ENCODE results near the gene SLC26A4.

The SLC26A4 gene

DNA sequence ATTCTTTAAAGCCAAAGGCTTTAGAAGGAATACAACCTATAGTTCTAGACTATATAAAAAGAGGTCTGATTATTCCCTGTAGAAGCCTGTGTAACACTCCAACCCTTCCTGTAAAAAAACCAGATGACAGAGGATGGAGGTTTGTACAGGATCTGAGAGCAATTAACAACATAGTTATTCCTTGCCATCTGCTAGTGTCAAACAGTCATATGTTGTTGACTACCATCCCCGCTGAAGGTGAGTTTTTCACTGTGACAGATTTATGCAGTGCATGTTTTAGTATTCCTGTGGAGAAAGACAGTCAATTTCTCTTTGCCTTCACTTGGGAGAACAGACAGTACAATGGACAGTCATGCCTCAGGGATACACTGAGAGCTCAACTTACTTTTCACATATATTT lies 19.0 kb upstream of the SLC26A4 start:
- FAIRE-seq = no peak
- TF ChIP-seq, protein P1, sequence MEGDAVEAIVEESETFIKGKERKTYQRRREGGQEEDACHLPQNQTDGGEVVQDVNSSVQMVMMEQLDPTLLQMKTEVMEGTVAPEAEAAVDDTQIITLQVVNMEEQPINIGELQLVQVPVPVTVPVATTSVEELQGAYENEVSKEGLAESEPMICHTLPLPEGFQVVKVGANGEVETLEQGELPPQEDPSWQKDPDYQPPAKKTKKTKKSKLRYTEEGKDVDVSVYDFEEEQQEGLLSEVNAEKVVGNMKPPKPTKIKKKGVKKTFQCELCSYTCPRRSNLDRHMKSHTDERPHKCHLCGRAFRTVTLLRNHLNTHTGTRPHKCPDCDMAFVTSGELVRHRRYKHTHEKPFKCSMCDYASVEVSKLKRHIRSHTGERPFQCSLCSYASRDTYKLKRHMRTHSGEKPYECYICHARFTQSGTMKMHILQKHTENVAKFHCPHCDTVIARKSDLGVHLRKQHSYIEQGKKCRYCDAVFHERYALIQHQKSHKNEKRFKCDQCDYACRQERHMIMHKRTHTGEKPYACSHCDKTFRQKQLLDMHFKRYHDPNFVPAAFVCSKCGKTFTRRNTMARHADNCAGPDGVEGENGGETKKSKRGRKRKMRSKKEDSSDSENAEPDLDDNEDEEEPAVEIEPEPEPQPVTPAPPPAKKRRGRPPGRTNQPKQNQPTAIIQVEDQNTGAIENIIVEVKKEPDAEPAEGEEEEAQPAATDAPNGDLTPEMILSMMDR (IDR thresholded peaks at IDR 0.05; ENCODE audit: insufficient read depth, missing control alignments) = no peak
- no peak for DNase-seq (ENCODE audit: insufficient read length, low spot score)

DNA sequence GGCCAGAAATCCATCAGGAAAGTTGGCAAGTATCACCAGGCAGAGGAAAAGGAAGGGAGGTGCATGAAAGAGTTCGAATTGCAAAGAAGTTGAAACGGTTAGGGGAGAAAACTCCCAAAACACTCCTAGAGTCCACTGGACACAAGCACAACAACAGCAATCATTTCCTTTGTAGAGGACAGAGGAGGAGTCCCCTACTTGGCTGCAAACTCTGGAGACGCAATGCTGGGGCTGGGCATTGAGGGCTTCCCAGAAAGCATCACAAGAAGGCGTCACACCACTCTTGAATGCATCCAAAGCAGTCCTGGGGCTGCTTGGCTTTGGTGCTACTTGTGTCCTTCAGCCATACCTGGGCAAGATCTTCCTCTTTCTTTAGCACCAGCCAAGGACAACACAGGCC lies 18.1 kb upstream of the SLC26A4 start:
- DNase-seq (ENCODE audit: insufficient read length, low spot score) = no peak
- TF ChIP-seq, protein P1 (IDR thresholded peaks at IDR 0.05; ENCODE audit: insufficient read depth, missing control alignments) = no peak
- FAIRE-seq = no peak

DNA sequence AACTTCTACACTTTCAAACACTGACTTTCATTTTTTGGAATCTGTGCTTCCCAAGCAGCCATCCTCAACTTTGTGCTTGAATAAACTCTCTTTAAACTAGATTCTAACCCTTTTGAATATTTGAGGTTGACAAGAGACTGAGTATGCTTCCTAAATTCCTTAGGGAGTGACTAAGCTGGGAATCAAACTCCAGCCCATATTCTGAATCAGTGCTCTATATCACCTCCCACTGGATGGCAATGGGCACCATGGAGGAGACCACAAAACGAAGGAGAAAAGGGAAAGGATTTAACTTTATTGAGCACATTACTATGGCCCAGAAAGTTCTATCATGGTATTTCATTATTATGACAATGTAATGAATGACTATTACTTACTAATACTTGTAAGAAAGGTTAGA lies 17.2 kb upstream of the SLC26A4 start:
- DNase-seq (ENCODE audit: insufficient read length, low spot score) = no peak
- FAIRE-seq = no peak
- TF ChIP-seq, protein P1 (IDR thresholded peaks at IDR 0.05; ENCODE audit: insufficient read depth, missing control alignments) = no peak

DNA sequence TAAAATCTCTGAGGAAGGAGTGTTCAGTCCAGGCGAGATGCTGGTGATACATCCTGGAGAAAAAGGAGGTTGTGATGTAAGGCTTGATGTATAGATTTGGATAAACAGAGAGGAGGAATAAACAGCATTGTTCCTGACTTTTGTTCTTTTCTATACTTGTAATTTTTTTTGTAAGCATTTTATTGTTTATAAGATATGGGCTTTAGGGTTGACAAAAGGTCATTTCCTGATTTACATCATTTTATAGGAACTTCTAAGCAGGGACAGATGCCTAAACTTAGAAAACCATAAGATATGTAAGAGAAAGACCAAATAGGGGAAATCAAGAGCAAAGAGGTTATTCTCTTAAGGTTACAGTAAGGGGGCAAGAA lies 16.7 kb upstream of the SLC26A4 start:
- DNase-seq (ENCODE audit: insufficient read length, low spot score) (no peak), FAIRE-seq (no peak)
- TF ChIP-seq, protein P1 (IDR thresholded peaks at IDR 0.05; ENCODE audit: insufficient read depth, missing control alignments) = no peak

DNA sequence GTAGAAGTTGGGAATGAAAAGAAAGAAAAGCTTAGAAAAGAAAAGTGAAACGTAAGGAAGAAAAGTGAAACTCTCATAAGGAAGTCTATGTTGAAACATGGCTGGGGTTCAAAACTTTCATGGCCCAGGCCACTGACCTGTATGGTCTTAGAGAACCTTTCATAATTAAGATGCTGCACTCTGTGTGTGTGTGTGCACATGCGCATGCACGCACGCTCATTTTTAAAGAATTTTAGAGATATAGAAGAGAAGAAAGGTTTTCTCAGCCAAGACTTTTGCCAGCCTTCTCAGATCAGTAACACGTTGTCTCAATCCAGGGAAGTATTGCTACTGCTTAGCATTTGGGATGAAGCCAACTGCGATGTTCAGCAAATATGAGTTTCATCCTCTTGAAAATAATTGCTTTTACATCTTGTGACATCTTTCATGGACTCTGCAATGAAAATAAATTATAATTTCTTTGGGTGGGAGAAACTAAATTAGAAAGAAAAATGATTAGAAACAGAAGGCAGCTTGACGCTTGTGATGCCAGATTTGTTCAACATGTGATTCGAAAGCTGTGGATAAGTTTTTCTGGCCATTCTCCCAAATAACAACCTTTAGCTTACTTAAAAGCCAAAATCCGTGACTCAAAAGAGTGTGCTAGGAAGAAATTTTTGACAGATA lies 16.2 kb upstream of the SLC26A4 start:
- DNase-seq (ENCODE audit: insufficient read length, low spot score) (no peak), FAIRE-seq (no peak)
- TF ChIP-seq, protein P1 (IDR thresholded peaks at IDR 0.05; ENCODE audit: insufficient read depth, missing control alignments) = no peak

DNA sequence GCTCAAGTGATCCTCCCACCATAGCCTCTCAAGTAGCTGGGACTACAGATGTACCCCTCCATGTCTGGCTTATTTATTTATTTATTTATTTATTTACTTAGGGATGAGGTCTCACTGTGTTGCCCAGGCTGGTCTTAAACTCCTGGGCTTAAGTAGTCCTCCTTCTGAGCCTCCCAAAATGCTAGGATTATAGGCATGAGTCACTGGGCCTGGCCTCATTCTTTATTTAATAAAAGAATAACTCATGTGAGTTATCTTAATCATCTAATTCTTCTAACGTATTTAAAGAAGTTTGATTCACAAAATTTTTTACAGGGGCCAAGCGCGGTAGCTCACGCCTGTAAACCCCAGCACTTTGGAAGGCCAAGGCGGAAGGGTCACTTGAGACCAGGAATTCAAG lies 8.0 kb upstream of the SLC26A4 start:
- no peak for FAIRE-seq
- TF ChIP-seq, protein P1 (IDR thresholded peaks at IDR 0.05; ENCODE audit: insufficient read depth, missing control alignments) = no peak
- DNase-seq (ENCODE audit: insufficient read length, low spot score) = no peak

DNA sequence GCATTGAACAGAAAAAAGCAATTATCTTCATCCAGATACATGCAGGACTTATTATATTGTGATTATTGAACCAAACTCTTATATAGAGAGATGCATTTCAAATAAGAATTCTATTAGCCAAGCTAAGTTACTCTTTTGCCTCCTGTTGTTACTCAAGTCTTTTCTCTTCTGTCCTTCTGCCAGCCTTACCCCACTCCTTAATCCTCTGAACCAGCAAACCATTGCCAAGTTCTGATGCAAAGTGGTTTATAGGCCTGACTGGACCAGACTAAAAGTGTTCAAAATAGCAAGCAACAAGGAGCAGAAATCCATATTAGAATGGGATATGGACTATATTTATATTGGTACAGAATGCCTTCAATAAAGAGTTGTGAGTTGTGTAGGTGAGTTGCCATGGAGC lies 2.2 kb upstream of the SLC26A4 start:
- DNase-seq (ENCODE audit: insufficient read length, low spot score) (no peak), FAIRE-seq (no peak)
- TF ChIP-seq, protein P1 (IDR thresholded peaks at IDR 0.05; ENCODE audit: insufficient read depth, missing control alignments) = no peak
